Ovary (tissue), 3 donors: ENCODE results near the gene RRAD.

Experiments
- CTCF ChIP-seq, 3 donors: fragments of 450-650 bp in 2 of 3; fragments of 200-600 bp in 1 of 3; IDR thresholded peaks; one replicate each; pipeline versions ENCODE4 v1.5.1 to v1.8.0; 2016 to 2022; ENCODE audit warnings: antibody characterized with exemption in 3 of 3, mild to moderate bottlenecking in 1 of 3
- EP300 ChIP-seq: sonication (generic); formaldehyde crosslinking; IDR thresholded peaks from one replicate; pipeline ENCODE4 v1.6.1; 2017; ENCODE audit warnings: antibody characterized with exemption
- POLR2A ChIP-seq: fragments of 450-650 bp; IDR thresholded peaks from one replicate; pipeline ENCODE4 v1.6.1; 2017; ENCODE audit warnings: antibody characterized with exemption, mild to moderate bottlenecking, moderate library complexity
- donor health status: DM: no; HTN: no; CAD: no.

DNA sequence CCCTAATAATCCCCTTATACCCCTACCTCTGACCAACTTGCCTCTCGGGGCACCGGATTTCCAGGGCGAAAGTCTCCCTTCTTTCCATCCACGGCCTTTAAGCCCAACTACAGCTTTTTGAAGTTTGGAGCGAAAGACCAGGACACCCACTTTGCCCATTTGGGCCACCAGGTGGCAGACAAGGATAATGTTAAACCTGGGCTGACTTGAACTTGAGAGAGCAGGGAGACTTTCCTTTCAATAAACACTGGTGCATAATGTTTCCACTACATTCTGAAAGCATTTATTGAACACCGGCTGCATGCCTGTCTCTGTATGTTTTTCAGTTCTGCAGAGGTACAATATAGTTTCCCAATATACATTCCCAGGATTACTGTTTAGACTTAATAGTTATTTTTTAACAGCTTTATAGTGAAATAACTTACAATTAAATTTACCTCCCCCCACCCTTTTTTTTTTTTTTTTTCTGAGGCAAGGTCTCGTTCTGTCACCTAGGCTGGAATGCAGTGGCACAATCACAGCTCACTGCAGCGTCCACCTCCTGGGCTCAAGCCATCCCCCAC, 28.8 kb upstream of the RRAD start:
- TF ChIP-seq CTCF (IDR thresholded peaks at IDR 0.05) (peak; percentile 66 to 79 (median 68)), POLR2A (no peak), EP300 (no peak)
